Measurements from ENCODE around the gene ABHD12.

DNA sequence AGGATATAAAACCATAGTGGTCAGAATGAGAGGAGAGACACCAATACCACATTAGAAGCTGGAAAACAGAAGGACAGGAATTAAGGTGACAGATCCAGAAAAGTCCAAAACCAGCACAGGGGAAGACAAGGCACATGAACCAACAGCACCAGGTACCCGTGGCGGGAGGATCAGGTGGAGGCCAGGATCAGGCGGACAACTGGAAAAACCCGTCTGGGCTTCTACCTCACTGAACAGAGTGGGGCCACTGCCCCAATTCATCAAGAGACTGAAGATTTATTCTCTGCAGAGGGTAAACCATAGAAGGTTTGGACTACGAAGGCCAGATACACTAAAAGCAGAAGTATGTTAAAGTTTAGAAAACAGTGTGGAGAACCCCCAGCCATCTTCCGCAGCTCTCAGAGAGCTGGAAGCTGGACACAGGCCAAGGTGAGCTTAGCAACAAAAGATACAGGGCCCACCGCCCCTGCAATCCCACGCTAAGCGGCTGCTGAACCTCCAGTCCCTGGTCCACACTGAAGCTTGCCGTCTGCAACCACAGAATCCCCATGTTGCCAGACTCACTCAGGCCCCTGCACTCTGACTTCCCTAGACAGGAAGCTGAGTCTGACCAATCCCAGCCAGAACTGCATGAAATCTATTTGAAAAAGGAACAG, 29.9 kb downstream of the ABHD12 start:
- TF ChIP-seq, protein P1, sequence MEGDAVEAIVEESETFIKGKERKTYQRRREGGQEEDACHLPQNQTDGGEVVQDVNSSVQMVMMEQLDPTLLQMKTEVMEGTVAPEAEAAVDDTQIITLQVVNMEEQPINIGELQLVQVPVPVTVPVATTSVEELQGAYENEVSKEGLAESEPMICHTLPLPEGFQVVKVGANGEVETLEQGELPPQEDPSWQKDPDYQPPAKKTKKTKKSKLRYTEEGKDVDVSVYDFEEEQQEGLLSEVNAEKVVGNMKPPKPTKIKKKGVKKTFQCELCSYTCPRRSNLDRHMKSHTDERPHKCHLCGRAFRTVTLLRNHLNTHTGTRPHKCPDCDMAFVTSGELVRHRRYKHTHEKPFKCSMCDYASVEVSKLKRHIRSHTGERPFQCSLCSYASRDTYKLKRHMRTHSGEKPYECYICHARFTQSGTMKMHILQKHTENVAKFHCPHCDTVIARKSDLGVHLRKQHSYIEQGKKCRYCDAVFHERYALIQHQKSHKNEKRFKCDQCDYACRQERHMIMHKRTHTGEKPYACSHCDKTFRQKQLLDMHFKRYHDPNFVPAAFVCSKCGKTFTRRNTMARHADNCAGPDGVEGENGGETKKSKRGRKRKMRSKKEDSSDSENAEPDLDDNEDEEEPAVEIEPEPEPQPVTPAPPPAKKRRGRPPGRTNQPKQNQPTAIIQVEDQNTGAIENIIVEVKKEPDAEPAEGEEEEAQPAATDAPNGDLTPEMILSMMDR (conservative IDR thresholded peaks at IDR 0.05; ENCODE audit: low read depth, low read length): no peak
- TF ChIP-seq EZH2 (IDR thresholded peaks at IDR 0.05; ENCODE audit: low read length, unreplicated experiment) (no peak), EZH2phosphoT487 (IDR thresholded peaks at IDR 0.05; ENCODE audit: borderline replicate concordance, low read length) (no peak)

Data from PC-3 (cell line).